Pancreas (tissue), 10 donors: Measurements from ENCODE around the gene ELN. TPM values are rescaled to one million over a fixed set of nuclear protein-coding genes. Genes with fewer than 3 reads are reported as not detected.
A peak's percentile ranks its signal among the peaks of the same experiment; 100 is the strongest.

Source experiments
- ATAC-seq, 4 donors: fragments of 200-7000 bp; cut with Tn5 transposase; one replicate each; pipeline versions ENCODE4 v1.8.0 to v1.9.1; 2020; ENCODE audit warnings: mild to moderate bottlenecking in 4 of 4, moderate library complexity in 4 of 4
- DNase-seq, 6 donors: peaks; one replicate each; pipeline ENCODE4 v3.0.0-alpha.2; 2020
- FAIRE-seq: peaks from 2 replicates; lab custom pipeline; 2012; peaks lifted over from hg19 to GRCh38; lab: Jason Lieb, UNC
- H3K27ac ChIP-seq, 4 donors: fragments of 200-600 bp; sonication (generic); 1 replicate in 3 of 4; 2 replicates in 1 of 4; pipeline versions ENCODE4 v1.5.0 to v1.8.0; 2020
- H3K27me3 ChIP-seq, 4 donors: fragments of 200-600 bp; one replicate each; pipeline ENCODE4 v1.8.0; 2021
- H3K36me3 ChIP-seq, 3 donors: fragments of 200-600 bp; sonication (generic) in 1 of 3; one replicate each; pipeline versions ENCODE4 v1.5.0 to v1.8.0; 2020 to 2021
- H3K4me1 ChIP-seq, 3 donors: fragments of 200-600 bp; one replicate each; pipeline ENCODE4 v1.8.0; 2021
- H3K4me3 ChIP-seq, 4 donors: fragments of 200-600 bp; sonication (generic) in 2 of 4; one replicate each; pipeline versions ENCODE4 v1.5.0 to v1.8.0; 2020 to 2021
- H3K9me3 ChIP-seq, 4 donors: fragments of 200-600 bp; one replicate each; pipeline ENCODE4 v1.8.0; 2021
- WGBS, 2 donors: extraction: QIAGEN DNeasy Blood & Tissue Kit; methylation state at CpG; one replicate each; pipeline ENCODE4 v1.1.7; 2013; 5-methylcytosine and 5-hydroxymethylcytosine counted together
- intact Hi-C, 3 donors: fragments of 100-400 bp; cut with DNase I; formaldehyde crosslinking; loops; one replicate each; pipeline versions ENCODE4 v1.11.1 to v1.14.2; 2022
- polyA plus RNA-seq, 2 donors: library from polyadenylated mRNA; stranded (reverse); fragments of 200-250 nt; gene quantifications; one replicate each; pipeline ENCODE4 v1.2.3, GENCODE V29; 2013
- total RNA-seq, 6 donors: library from RNA; stranded (reverse); fragmentation: NEBNext Ultra II Directional in 4 of 6; extraction: Animal tissue kit (Norgen Biotek cat#: 25700) in 4 of 6; gene quantifications; one replicate each; pipeline versions ENCODE4 v1.2.1 to v1.2.4, GENCODE V29; 2021 to 2023
- TF ChIP-seq, protein P1 (sequence below), 4 donors: fragments of 200-600 bp; sonication (generic) in 3 of 4; IDR thresholded peaks; one replicate each; pipeline versions ENCODE4 v1.5.0 to v1.8.0; 2021; ENCODE audit warnings: antibody characterized with exemption in 4 of 4
- donor health status: healthy with polysubstance abuse.
- donor health status: DM: no; HTN: no; CAD: no; lungs with moderate emphysema.
- donor health status: DM: no; HTN: no; CAD: no.
- donor health status: control.
- donor health status: control.
- donor health status: Bipolar disorder and iron deficiency.
- donor health status: DM: yes; HTN: yes; CAD: no.
- donor health status: DM: no; HTN: no; CAD: no.
- donor health status: DM: no; HTN: no; CAD: no.
- donor health status: DM: yes; HTN: yes; CAD: no.

The ELN gene
- total and polyA plus RNA-seq, 8 donors: 36.8 to 118 (median 70.7) TPM

DNA sequence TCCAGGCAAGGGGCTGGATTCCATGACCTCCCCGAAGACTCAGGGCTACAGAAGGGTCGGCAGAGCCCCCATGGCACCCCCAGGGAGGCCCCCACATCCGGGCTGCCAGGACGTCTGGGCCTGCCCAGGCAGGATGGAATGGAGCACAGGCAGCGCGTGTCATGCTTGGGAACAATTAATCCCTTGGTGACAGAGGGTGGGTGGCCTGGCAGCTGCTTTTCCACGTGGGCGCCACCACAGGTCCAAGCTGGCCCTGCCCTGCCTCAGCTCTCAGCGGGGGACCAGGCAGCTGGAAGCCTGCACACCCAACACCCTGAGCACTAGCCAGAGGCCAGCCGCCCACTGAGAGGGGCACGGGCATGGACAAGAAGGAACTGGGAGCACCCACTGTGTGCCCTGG lies 11.4 kb downstream of the ELN start:
- intact Hi-C loops: no loop called here
- Histone ChIP-seq H3K4me1 (peaks cover 10 to 21% (median 14%) of the 10 kb centered on the region in 3 donors), H3K36me3 (peaks cover 0 to 26% (median 0%) of the 10 kb centered on the region in 3 donors), H3K27me3 (no peaks in the 10 kb centered on the region), H3K4me3 (no peak overlapping the region), H3K9me3 (no peaks in the 10 kb centered on the region), H3K27ac (no peak overlapping the region)
- WGBS, 2 donors: 64 to 69% methylated on average over 11 of the region's 11 CpGs
- TF ChIP-seq, protein P1, sequence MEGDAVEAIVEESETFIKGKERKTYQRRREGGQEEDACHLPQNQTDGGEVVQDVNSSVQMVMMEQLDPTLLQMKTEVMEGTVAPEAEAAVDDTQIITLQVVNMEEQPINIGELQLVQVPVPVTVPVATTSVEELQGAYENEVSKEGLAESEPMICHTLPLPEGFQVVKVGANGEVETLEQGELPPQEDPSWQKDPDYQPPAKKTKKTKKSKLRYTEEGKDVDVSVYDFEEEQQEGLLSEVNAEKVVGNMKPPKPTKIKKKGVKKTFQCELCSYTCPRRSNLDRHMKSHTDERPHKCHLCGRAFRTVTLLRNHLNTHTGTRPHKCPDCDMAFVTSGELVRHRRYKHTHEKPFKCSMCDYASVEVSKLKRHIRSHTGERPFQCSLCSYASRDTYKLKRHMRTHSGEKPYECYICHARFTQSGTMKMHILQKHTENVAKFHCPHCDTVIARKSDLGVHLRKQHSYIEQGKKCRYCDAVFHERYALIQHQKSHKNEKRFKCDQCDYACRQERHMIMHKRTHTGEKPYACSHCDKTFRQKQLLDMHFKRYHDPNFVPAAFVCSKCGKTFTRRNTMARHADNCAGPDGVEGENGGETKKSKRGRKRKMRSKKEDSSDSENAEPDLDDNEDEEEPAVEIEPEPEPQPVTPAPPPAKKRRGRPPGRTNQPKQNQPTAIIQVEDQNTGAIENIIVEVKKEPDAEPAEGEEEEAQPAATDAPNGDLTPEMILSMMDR (IDR thresholded peaks at IDR 0.05): no peak
- DNase-seq (peak in 2 of 6 donors; percentile 8 to 41), ATAC-seq (no peak), FAIRE-seq (no peak)

DNA sequence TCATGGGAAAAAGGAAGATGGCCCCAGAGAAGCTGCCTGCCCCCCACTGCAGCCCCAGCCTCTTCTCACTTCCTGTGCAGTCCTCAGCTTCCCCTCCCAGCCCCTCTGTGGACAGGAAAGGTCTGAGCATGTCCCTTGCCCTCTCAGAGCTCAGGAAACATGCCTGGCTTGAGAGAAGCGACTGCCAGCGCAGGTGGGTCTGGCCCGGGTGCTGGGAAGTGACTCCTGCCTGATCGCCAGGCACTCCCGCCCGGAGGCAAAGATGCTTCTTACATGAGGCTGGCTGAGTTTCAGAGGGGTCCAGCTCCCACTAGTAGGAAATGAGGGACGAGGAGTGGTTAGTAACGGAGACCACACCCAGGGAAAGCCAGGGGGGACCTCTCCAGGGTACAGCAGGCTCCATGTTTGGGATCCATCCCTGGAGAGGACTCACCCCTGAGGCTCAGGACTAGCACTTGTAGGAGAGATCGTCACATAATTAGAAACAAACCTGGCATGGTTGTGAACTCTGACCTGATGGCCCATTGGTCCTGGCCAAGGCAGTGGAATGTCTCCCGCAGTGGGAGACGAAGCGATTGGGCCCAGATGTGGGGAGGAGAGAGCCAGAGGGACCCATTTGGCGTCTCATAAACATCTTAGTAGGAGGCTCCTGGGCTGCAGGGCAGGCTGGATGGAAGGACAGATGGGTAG lies 12.3 kb downstream of the ELN start:
- peaks cover under 1 to 18% (median 4%) of the 10 kb centered on the region in 3 donors for H3K4me1 ChIP-seq
- WGBS, 2 donors: 90 to 91% methylated on average over 13 of the region's 13 CpGs
- H3K27ac ChIP-seq: no peak overlapping the region
- intact Hi-C loops: no loop called here
- ATAC-seq (no peak), DNase-seq (peak in 1 of 6 donors; percentile 49), FAIRE-seq (no peak)
- H3K4me3 ChIP-seq: no peak overlapping the region
- peaks cover 0 to 26% (median 0%) of the 10 kb centered on the region in 3 donors for H3K36me3 ChIP-seq
- no peaks in the 10 kb centered on the region for H3K27me3 ChIP-seq
- TF ChIP-seq, protein P1 (IDR thresholded peaks at IDR 0.05): no peak
- no peaks in the 10 kb centered on the region for H3K9me3 ChIP-seq

DNA sequence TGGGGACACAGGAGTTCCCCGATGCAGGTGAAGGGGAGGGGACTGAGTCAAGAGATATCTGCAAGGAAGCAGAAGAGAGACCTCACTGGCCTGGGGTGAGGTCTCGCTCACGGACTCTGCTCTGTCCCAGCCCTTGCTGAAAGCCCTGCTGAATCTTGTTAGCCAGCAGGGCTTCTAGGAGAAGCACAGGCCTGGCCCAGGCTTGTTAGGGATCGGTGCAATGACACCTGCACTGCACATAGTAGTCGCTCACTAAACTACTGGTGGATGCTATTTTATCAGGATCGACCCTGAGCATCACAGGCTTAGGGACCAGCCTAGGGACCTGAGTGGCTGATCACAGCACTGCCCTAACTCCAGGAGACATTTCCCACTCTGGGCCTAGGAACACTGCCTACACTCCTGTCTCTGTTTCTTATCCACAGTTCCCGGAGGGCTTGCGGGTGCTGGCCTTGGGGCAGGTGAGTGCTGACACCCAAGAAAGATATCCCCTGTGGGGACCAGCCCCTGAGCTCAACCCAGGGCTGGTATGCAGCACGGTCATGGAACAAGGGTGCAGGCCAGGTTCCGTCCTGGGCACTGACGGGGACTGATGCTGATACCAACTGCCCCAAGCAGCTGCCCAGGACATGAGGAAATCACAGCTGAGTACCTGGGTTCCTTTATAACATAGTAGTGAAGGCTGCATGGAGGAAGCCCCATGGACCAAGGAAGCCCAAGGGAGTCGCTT lies 13.0 kb downstream of the ELN start:
- TF ChIP-seq, protein P1 (IDR thresholded peaks at IDR 0.05): no peak
- Histone ChIP-seq H3K36me3 (peaks cover 0 to 21% (median 0%) of the 10 kb centered on the region in 3 donors), H3K27ac (no peak overlapping the region), H3K9me3 (no peaks in the 10 kb centered on the region), H3K4me1 (peaks cover 0 to 15% (median 4%) of the 10 kb centered on the region in 3 donors), H3K4me3 (no peak overlapping the region), H3K27me3 (no peaks in the 10 kb centered on the region)
- intact Hi-C loops: no loop called here
- ATAC-seq (no peak), FAIRE-seq (no peak), DNase-seq (peak in 2 of 6 donors; percentile 8 to 41)
- 90 to 91% methylated on average over 12 of the region's 12 CpGs for WGBS, 2 donors

- intact Hi-C loops: no loop called here
- no peaks in the 10 kb centered on the region for H3K9me3 ChIP-seq
- TF ChIP-seq, protein P1 (IDR thresholded peaks at IDR 0.05): no peak
- FAIRE-seq (no peak), DNase-seq (peak; percentile 70 to 86 (median 76)), ATAC-seq (peak; percentile 82 to 90 (median 85))
- H3K4me3 ChIP-seq: peak overlapping the region in 1 of 4 donors; percentile 7
- peak overlapping the region; percentile 42 to 70 (median 58) for H3K27ac ChIP-seq
- H3K36me3 ChIP-seq: peaks cover 0 to 19% (median 0%) of the 10 kb centered on the region in 3 donors
- peaks cover 0 to 15% (median 4%) of the 10 kb centered on the region in 3 donors for H3K4me1 ChIP-seq
- 38 to 46% methylated on average over 24 of the region's 24 CpGs for WGBS, 2 donors
- no peaks in the 10 kb centered on the region for H3K27me3 ChIP-seq
Measured at GRCh38 chr7:74042746-74043522, 15.0 kb downstream of the ELN start.
